T1000 (cell line): ENCODE results near the gene ITIH5.

Experiments used
- DNase-seq: peaks from one replicate; lab custom pipeline; 2025; ENCODE audit warnings: mixed read lengths; lab: John Stamatoyannopoulos, UW

ITIH5 gene

DNA sequence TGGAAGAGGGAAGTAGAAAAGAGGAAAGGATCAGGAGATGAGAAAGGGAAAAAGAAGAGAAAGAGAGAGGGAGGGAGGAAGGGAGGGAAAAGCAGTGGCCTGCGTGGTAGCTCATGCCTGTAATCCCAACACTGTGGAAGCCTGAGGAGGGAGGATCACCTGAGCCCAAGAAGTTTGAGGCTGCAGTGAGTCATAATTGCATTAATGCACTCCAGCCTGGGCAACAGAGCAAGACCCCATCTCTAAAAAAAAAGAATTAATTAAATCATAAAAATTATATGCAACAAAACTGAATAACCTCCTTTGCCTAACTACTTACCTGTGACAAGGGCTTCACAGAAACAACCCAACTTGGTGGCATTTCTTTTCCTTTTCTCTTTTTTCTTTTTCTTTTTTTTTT is 148.1 kb downstream of the ITIH5 start:
- DNase-seq, result no peak

DNA sequence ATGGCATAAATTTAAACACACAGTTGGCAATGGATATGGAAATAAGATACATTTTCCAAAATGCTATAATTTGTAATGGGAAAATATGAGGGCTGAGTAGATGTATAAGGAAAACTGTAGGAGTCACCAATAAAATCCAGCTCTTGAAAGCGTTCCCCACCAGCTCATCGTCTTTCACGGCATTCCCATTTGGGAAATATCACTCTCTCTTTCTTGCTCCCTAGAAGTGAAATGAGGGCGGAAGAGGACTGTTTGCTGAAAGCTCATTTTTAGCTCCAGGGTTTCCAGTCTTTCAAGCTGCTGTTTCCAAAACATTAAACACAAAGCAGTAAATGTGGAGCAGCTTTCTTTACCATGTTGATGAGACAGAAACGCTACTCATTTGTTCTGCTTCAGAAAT is 151.3 kb downstream of the ITIH5 start:
- no peak for DNase-seq

DNA sequence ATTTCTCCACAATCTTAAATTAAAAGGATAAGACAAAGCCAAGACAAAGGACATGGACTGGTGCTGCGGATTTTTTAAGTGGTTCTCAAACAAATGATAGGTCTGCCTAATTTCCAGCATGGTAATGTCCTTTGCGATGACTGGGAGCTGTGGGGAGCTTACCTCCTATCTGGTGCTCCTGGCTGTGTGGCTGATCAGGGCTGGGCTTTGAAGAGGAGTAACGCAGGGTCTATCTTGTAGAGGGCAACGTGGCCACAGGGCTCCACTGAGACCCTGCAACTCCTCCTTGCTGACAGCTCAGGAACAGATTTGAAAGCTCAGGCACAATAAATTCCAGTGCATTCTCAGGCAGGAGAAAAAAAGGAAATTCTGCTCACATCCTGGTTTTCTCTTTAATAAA is 152.8 kb downstream of the ITIH5 start:
- DNase-seq, result no peak

DNA sequence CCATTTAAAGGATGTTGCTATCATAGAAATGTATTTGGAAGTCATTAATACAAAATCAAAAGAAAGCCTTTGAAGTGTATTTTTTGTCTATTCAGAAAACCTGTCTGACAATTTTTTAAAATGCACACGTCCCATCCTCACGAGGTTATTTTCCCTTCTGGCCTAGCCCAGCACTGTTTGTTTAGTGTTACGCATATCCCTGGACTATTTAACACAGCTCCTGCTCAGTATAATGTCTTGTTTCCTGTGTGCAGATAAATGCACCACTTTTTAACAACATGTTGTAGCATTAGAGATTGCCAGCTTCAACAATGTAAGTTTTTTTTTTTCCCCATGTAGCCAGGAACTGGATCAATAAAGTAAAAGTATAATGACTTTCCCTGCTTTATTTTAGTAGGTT is 153.3 kb downstream of the ITIH5 start:
- DNase-seq, result no peak

DNA sequence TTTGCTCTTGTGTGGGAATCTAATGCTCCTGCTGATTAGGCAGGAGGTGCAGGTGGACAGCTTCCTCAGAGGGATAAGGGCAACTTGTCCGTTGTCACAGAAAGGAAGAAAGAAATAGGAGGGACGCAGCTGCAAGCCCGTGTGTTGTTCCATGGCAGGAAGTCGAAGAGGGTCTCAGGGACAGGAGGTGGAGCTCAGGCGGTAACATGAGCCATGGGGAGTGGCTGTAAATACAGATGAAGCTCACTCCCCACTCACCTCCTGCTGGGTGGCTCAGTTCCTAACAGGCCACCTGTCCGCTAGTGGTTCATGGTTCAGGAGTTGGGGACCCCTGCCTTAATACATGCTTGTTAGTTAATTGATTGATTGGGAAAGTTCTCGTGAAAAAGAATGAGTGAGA is 154.3 kb downstream of the ITIH5 start:
- no peak for DNase-seq

DNA sequence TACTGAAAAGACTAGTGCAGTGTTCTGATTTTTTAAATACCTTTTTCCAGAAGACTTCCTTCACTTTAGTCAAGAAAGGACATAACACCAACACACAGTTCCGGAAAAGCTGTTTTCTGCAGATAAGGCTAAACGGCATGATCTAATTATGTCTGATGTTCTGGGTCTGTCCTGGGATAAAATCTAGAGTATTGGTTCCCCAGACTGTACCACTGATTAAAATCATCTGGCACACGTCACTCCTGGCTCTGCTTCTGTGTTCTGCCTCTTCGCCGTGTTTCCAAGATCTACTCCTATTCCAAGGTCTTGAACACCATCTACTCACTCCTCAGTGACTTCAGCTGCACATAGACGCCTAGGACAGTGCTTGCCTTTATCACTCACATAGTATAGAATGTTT is 155.2 kb downstream of the ITIH5 start:
- DNase-seq, result no peak
